Measurements from ENCODE around the gene GLMN. TPM values are rescaled to one million over a fixed set of nuclear protein-coding genes. Genes with fewer than 3 reads are reported as not detected.
A peak's percentile ranks its signal among the peaks of the same experiment; 100 is the strongest.

GLMN gene, protein sequence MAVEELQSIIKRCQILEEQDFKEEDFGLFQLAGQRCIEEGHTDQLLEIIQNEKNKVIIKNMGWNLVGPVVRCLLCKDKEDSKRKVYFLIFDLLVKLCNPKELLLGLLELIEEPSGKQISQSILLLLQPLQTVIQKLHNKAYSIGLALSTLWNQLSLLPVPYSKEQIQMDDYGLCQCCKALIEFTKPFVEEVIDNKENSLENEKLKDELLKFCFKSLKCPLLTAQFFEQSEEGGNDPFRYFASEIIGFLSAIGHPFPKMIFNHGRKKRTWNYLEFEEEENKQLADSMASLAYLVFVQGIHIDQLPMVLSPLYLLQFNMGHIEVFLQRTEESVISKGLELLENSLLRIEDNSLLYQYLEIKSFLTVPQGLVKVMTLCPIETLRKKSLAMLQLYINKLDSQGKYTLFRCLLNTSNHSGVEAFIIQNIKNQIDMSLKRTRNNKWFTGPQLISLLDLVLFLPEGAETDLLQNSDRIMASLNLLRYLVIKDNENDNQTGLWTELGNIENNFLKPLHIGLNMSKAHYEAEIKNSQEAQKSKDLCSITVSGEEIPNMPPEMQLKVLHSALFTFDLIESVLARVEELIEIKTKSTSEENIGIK
- 11.9 TPM for polyA plus RNA-seq (ENCODE audit: insufficient read length)

GRCh38 chr1:92298573-92299476 is at the start of gene GLMN, which contains the start of gene RPAP2:
TSS of gene GLMN (minus strand) at chr1:92298987. CDS start at chr1:92297999, 988 bp downstream.
TSS of gene RPAP2 (plus strand) at chr1:92299059. CDS start at chr1:92299074, 15 bp downstream.
- DNase-seq, result peak; percentile 91

DNA sequence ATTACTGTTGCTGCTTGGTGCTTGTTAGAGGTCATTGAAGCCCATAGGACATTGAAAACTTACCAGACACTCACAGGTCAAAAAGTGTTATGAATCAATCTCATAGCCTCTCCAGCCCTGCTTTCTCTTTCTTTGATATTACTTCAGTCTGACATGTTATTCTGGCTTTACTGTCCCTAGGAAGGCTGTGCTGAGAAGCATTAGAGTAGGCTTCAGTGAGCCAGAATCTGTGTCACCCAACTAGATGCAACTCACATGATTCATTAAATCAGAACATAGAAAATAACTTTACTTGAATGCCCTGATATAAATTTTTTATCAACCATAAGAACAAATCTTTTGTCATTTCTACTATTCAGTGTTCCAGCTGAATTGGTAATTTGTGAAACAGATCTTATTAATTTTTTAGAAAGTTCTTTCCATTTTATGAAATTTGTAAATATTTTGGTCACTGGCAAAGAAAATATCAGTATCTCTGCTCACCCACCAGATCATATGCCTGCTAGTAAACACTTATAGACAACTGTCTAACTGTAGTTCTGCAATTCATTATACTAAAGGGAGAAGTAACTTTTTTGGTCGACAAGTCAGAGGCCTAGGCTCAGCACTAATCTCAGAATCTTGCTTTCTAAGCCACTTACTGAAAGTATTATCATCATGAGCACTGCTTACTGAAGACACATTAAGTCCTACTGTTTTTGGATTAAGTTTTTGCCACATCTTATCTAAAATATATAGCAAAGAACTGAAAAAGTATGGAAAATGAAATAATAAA is 48.3 kb upstream of the GLMN start:
- no peak for DNase-seq

GRCh38 chr1:92343061-92343460 is 44.3 kb upstream of the GLMN start:
- no peak for DNase-seq

- DNase-seq, result no peak
Measured at GRCh38 chr1:92342401-92342800, 43.6 kb upstream of the GLMN start.

- DNase-seq, result no peak
Measured at GRCh38 chr1:92340154-92340553, 41.4 kb upstream of the GLMN start.

GRCh38 chr1:92333668-92334067 is 34.9 kb upstream of the GLMN start:
- no peak for DNase-seq

DNA sequence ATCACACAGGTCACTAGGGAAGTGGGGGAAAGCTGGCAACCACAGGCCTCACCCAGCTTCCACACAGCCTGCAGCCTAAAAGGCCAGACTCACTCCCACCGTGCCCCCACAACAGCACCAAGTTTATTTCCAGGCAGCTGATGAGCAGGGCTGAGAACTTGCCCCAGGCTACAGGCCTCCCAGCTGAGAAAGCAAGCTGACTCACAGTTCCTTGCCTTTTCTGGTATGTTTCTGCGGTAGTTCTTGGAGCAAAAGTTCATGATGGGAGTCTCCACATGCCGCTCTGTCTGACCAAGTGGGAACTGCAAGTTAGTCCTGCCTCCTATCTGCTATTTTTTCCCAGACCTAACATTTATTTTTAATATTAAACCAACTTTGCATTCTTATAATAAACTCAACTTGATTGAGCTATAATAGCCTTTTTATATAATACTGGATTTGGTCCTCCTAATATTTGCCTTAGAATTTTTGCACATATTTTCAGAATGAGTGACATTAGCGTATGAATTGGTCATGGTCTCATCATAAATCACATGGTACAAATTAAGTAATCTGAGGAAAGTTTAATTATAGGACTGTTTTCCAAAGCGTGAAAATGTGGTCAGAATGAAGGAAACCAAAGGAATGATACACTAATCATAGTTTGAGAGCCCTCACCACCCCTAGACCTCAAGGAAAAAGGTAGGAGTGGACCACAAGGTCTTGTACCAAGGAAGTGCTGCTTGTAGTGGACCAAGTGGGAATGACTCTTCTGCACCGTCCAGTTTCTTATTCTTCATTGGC is 30.8 kb upstream of the GLMN start:
- no peak for DNase-seq

DNA sequence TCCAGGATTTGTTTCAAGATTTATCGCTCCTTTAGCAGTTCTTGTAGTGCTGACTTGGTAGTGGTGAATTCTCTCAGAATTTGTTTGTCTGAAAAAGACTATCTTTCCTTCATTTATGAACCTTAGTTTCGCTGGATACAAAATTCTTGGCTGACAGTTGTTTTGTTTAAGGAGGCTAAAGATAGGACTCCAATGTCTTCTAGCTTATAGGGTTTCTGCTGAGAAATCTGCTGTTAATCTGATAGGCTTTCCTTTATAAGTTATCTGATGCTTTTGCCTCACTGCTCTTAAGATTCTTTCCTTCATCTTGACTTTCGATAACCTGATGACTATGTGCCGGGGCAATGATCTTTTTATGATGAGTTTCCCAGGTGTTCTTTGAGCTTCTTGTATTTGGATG is 29.0 kb upstream of the GLMN start:
- DNase-seq, result no peak

DNA sequence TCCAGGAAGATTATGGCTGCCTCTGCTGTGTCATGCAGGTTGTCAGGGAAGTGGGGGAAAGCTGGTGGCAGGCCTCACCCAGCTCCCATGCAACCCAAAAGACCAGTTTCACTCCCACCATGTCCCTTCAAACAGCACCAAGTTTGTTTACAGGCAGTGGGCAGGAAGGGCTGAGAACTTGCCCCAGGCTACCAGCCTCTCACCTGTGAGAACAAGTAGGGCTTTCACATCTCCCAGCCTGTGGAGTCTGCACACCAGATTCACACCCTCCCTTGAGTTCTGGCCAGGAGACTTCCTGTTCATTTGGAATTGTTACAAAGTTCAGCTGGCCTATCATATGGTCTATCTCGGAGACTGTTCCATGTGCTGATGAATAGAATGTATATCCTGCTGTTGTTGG is 27.9 kb upstream of the GLMN start:
- DNase-seq, result no peak

DNA sequence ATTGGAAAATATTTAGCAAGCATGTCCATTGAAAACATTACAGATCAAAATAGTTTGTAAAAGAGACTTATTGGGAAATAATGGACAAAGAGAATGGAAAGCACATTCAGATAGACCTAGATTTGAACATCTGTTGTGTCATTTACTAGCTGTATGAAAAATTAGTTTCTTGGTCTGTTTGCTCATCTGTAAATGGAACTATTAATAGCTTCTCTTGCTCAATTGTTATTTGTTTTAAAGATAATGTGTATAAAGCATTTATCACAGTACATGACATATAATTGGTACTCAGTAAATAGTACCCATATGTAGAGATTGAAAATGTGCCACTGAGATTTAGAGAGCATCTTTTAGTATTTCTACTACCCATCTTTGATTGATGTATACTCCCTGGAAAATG is 26.0 kb upstream of the GLMN start:
- DNase-seq, result no peak

DNA sequence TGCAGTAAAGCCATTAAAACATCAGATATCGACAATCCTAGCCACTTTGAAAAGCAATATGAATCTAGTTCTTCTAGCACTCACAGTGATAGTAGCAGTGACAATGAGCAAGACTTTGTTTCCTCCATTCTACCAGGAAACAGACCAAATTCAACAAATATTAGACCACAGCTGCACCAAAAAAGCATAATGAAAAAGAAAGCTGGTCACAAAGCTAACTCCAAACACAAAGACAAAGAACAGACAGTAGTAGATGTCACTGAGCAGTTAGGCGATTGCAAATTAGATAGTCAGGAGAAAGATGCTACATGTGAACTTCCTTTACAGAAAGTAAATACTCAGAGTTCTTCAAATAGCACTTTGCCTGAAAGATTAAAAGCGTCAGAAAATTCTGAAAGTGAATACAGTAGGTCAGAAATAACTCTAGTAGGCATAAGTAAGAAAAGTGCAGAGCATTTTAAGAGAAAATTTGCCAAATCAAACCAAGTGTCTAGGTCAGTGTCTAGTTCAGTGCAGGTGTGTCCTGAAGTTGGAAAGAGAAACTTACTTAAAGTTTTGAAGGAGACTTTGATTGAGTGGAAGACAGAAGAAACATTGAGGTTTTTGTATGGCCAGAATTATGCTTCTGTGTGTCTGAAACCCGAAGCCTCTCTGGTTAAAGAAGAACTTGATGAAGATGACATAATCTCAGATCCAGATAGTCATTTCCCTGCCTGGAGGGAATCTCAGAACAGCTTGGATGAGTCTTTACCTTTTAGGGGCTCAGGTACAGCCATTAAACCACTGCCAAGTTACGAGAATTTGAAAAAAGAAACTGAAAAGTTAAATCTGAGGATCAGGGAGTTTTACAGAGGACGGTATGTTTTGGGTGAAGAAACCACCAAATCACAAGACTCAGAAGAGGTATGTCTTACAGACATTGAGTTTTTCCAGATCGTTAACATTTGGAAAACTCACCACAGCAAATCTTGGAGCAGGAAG is 25.0 kb upstream of the GLMN start:
- no peak for DNase-seq

DNA sequence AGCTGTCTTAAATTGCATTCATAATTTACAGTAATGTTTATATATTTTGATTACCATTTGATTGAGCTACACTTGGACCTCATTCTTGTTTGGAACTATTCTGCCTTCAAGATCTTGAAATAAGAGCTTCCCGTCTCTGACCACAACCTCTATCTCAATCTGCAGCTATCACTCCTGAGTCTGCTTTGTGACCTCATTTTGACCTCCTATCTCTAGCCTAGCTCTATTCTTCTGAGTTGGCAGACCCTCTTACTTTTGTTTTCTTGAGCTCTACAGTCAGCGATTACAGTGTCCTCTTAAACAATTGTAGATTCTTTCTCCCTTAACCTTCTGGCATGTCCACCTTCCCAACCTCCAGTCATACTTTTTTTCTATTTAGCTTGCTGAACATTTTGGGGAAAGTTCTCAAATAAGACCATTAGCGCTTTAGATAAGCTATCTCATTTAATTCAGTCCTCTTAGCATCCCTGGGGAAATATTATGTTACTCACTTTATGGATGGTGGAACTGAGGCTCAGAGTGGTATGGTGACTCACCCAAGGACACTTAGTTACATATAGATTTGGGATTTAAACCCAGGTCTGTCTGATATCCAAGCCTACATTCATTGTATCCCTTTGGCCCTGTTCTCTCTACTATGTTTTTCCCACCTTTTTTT is 19.2 kb upstream of the GLMN start:
- DNase-seq, result no peak

DNA sequence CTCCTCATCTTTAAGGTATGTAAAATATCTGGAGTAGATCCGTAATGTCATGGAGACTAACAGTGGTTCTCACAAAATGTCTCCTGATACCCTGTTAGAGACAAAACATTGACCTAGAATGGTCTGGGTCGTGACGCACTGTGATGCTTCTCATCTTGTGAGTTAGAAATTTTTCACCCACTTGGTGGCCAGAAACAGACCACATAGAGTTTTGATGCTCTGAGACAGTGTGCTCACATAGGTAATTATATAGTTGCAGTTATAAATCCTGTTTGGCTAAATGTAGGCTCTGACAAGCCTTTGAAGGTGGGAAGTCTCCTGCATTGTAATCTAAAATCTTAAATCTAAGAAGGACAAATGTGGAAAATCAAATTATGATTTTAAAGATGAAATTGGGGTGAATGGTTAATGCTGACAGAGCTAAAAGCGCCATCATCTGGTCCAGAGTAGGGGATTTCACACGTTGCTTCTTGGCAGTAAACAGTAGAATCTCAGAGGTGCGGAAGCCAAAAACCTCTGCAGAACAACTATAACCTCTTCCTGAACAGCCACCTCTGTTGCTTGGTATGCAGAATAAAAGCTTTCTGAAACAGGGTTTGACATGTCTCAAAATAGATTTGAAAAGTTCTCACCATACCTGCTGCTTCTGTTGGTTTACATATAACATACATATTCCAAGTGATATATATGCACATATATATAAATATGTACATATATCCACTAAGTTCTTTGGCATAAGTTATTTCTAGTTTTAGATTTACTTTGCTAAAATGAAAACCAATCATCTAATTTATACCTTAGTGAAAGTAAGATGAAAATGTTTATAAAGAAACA is 17.2 kb upstream of the GLMN start:
- no peak for DNase-seq

DNA sequence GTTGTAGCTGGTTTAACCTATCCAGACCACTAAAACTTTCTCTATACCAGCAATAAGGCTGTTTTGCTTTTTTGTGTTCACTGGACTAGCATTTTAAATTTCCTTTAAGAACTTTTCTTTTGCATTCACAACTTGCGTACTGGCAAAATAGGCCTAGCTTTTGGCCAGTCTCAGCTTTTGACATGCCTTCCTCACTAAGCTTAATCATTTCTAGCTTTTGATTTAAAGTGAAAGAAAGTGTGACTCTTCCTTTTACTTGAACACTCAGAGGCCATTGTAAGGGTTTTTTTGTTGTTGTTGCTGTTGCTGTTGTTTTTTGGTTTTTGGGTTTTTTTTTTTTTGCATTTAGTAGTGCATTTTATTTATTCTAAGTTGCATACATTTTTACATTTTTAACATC is 15.2 kb upstream of the GLMN start:
- no peak for DNase-seq

- DNase-seq, result no peak
Measured at GRCh38 chr1:92310185-92310597, 11.4 kb upstream of the GLMN start.

- DNase-seq, result no peak
Measured at GRCh38 chr1:92307980-92308379, 9.2 kb upstream of the GLMN start.

GRCh38 chr1:92306020-92306419 is 7.2 kb upstream of the GLMN start:
- DNase-seq, result no peak

DNA sequence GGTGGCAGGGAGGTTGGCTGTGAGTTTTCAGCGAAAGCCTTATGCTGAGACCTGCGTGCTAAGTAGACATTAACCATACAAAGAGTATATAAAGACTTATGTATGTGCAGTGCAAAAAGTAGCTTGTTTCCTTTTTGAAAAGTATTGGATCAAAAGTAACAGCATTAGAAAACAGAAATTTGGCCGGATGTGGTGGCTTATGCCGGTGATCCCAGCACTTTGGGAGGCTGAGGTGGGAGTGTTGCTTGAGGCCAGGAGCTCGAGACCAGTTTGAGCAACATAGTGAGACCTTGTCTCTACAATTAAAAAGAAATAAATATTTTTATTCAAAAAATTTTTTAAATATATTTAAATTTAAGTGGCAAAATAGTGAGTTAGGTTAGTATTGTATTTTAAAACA is 2.2 kb upstream of the GLMN start:
- no peak for DNase-seq

Measured in hindlimb muscle (tissue), 1 donor.